GM12878 (cell line): Measurements from ENCODE around the gene GINS1. TPM values are rescaled to one million over a fixed set of nuclear protein-coding genes. Genes with fewer than 3 reads are reported as not detected.

ENCODE experiments used
- ATAC-seq: fragments of 200-7000 bp; cut with Tn5 transposase; 3 replicates; pipeline ENCODE4 v1.9.1; 2020; ENCODE audit warnings: mild to moderate bottlenecking, moderate library complexity
- BruUV-seq: library from RNA; stranded (reverse); fragments of 400-500 nt; replicated peaks from 2 replicates; lab custom pipeline; 2021; lab: Mats Ljungman, UMichigan
- CTCF ChIA-PET: fragments of 300-600 bp; sonication (Branson Sonifier 250); formaldehyde crosslinking; extraction: SDS; loops from one replicate; lab custom pipeline; 2021; ENCODE audit warnings: inconsistent platforms; lab: Yijun Ruan, JAX
- POLR2A ChIA-PET: fragments of 350-600 bp; formaldehyde crosslinking; extraction: SDS; loops from one replicate; lab custom pipeline; 2021; ENCODE audit warnings: inconsistent platforms; lab: Charles Lee
- RAD21 ChIA-PET: fragments of 300-600 bp; sonication (Branson Sonifier 250); formaldehyde crosslinking; loops from one replicate; lab custom pipeline; 2023; ENCODE audit warnings: antibody characterized with exemption; ENCODE audit not compliant: unreplicated experiment; lab: Charles Lee
- SMC1A ChIA-PET: fragments of 300-600 bp; sonication (Branson Sonifier 250); formaldehyde crosslinking; loops from one replicate; lab custom pipeline; 2023; ENCODE audit not compliant: unreplicated experiment, uncharacterized antibody; lab: Charles Lee
- DNase-seq: peaks from one replicate; pipeline ENCODE4 v3.0.0-alpha.2; 2011; ENCODE audit warnings: low read depth, low spot score
- FAIRE-seq: peaks from 3 replicates; lab custom pipeline; 2011; peaks lifted over from hg19 to GRCh38; lab: Jason Lieb, UNC
- H2AFZ ChIP-seq: 2 replicates; pipeline ENCODE4 v1.6.0; 2011; ENCODE audit warnings: low read depth, low read length, control low read depth; ENCODE audit not compliant: control insufficient read depth
- H3K27ac ChIP-seq: 2 replicates; pipeline ENCODE4 v1.5.1; 2011; ENCODE audit warnings: control low read depth; ENCODE audit not compliant: control insufficient read depth, insufficient read depth
- H3K27me3 ChIP-seq, 2 experiments: replicated peaks in 1 of 2; 2 replicates each; pipeline versions ENCODE4 v1.6.0 to v1.6.1; 2011; ENCODE audit warnings: low read length in 1 of 2; ENCODE audit not compliant: control insufficient read depth in 2 of 2, insufficient read depth in 2 of 2
- H3K36me3 ChIP-seq, 2 experiments: 2 replicates each; pipeline ENCODE4 v1.5.1; 2011; ENCODE audit warnings: low read length in 1 of 2; ENCODE audit not compliant: control insufficient read depth in 2 of 2, insufficient read depth in 2 of 2
- H3K4me1 ChIP-seq: 2 replicates; pipeline ENCODE4 v1.6.1; 2011; ENCODE audit warnings: mild to moderate bottlenecking, low read length, moderate library complexity, mixed read lengths; ENCODE audit not compliant: control insufficient read depth, insufficient read depth
- H3K4me2 ChIP-seq: 2 replicates; pipeline ENCODE4 v1.6.0; 2011; ENCODE audit warnings: control low read depth; ENCODE audit not compliant: control insufficient read depth, insufficient read depth
- H3K4me3 ChIP-seq: fragments of 200-600 bp; sonication (generic); 2 replicates; pipeline ENCODE4 v1.5.1; 2016
- H3K79me2 ChIP-seq: 2 replicates; pipeline ENCODE4 v1.6.0; 2011; ENCODE audit warnings: low read length; ENCODE audit not compliant: control insufficient read depth, insufficient read depth
- H3K9ac ChIP-seq: 2 replicates; pipeline ENCODE4 v1.8.0; 2011; ENCODE audit warnings: low read length, control low read depth, mixed read lengths; ENCODE audit not compliant: control insufficient read depth, insufficient read depth
- H3K9me3 ChIP-seq: replicated peaks from 3 replicates; pipeline ENCODE4 v1.5.1; 2011; ENCODE audit warnings: mild to moderate bottlenecking, low read length; ENCODE audit not compliant: control insufficient read depth, insufficient read depth
- H4K20me1 ChIP-seq: 2 replicates; pipeline ENCODE4 v1.6.0; 2011; ENCODE audit not compliant: control insufficient read depth, insufficient read depth
- CEBPB ChIP-seq, 2 experiments: fragments of 150-350 bp in 1 of 2; IDR thresholded peaks; 2 replicates each; pipeline ENCODE4 v1.6.1; 2012 to 2014; ENCODE audit warnings: low read depth in 2 of 2, low read length in 2 of 2, borderline replicate concordance in 1 of 2, inconsistent platforms in 1 of 2
- E2F4 ChIP-seq: IDR thresholded peaks from 2 replicates; pipeline ENCODE4 v1.6.1; 2012; ENCODE audit warnings: low read depth, low read length, improper control_type of control experiment
- EED ChIP-seq: sonication (generic); IDR thresholded peaks from 2 replicates; pipeline ENCODE4 v1.6.1; 2016; ENCODE audit warnings: antibody characterized with exemption, low read depth
- ELK1 ChIP-seq: IDR thresholded peaks from 2 replicates; pipeline ENCODE4 v1.6.1; 2012; ENCODE audit warnings: low read depth, low read length, improper control_type of control experiment
- IKZF1 ChIP-seq: fragments of 450-650 bp; conservative IDR thresholded peaks from 2 replicates; pipeline ENCODE4 v1.6.1; 2017; ENCODE audit warnings: antibody characterized with exemption, mild to moderate bottlenecking
- IRF4 ChIP-seq: IDR thresholded peaks from 2 replicates; pipeline ENCODE4 v1.6.1; 2011; ENCODE audit warnings: low read depth, low read length
- JUNB ChIP-seq: IDR thresholded peaks from 2 replicates; pipeline ENCODE4 v1.6.1; 2016; ENCODE audit warnings: antibody characterized with exemption, mild to moderate bottlenecking
- MLLT1 ChIP-seq: fragments of 450-650 bp; IDR thresholded peaks from 2 replicates; pipeline ENCODE4 v1.6.1; 2016; ENCODE audit warnings: mild to moderate bottlenecking
- NFYB ChIP-seq: IDR thresholded peaks from 2 replicates; pipeline ENCODE4 v1.6.1; 2011; ENCODE audit warnings: low read depth, mild to moderate bottlenecking, low read length, improper control_type of control experiment, moderate library complexity; ENCODE audit not compliant: insufficient read depth
- NR2C1 ChIP-seq: fragments of 450-650 bp; IDR thresholded peaks from 2 replicates; pipeline ENCODE4 v1.6.1; 2017; ENCODE audit warnings: antibody characterized with exemption, mild to moderate bottlenecking, moderate library complexity
- PBX3 ChIP-seq: IDR thresholded peaks from 2 replicates; pipeline ENCODE4 v1.6.1; 2011; ENCODE audit warnings: mild to moderate bottlenecking, low read depth, low read length, moderate library complexity; ENCODE audit not compliant: insufficient replicate concordance
- SMAD1 ChIP-seq: fragments of 450-650 bp; IDR thresholded peaks from 2 replicates; pipeline ENCODE4 v1.6.1; 2018; ENCODE audit warnings: mild to moderate bottlenecking, low read depth; ENCODE audit not compliant: partially characterized antibody
- TCF7 ChIP-seq: IDR thresholded peaks from 2 replicates; pipeline ENCODE4 v1.6.1; 2014; ENCODE audit warnings: antibody characterized with exemption, borderline replicate concordance
- USF2 ChIP-seq: IDR thresholded peaks from 2 replicates; pipeline ENCODE4 v1.6.1; 2011; ENCODE audit warnings: low read depth, low read length, improper control_type of control experiment, borderline replicate concordance
- WGBS: methylation state at CpG from one replicate; pipeline ENCODE4 v1.1.6; 2016; ENCODE audit warnings: low lambda C conversion rate; ENCODE audit not compliant: insufficient replicate concordance, insufficient coverage; ENCODE audit errors: missing lambda C conversion rate; 5-methylcytosine and 5-hydroxymethylcytosine counted together
- in situ Hi-C: fragments of 300-500 bp; cut with MboI; formaldehyde crosslinking; loops from 9 replicates; pipeline ENCODE4 v1.14.3; 2018; ENCODE audit warnings: mixed read lengths
- intact Hi-C: fragments of 100-400 bp; cut with micrococcal nuclease; formaldehyde crosslinking; loops from one replicate; pipeline ENCODE4 v1.14.2; 2022; ENCODE audit not compliant: unreplicated experiment
- polyA plus RNA-seq, 11 experiments: library from polyadenylated mRNA; depleted of rRNA in 4 of 11; unstranded in 6 of 11; stranded (reverse) in 5 of 11; fragments of >200 nt; fragmentation: Nextera tagmentation in 4 of 11; fragmentation: Illumina TruSeq in 1 of 11; extraction: Ambion mirVana in 4 of 11; extraction: Trizol in 1 of 11; gene quantifications; 1 replicate in 1 of 11; 2 replicates in 10 of 11; pipeline versions ENCODE4 v1.2.1 to v1.2.3, GENCODE V29; 2011 to 2016; ENCODE audit warnings: inconsistent platforms in 2 of 11, missing spikeins in 2 of 11, low read depth in 1 of 11
- total RNA-seq, 4 experiments: library from RNA; depleted of rRNA in 3 of 4; stranded (reverse); fragments of >200 nt in 3 of 4; fragmentation: Illumina TruSeq in 1 of 4; extraction: Trizol in 1 of 4; gene quantifications; 2 replicates each; pipeline versions ENCODE4 v1.2.1 to v1.2.3, GENCODE V29; 2013 to 2021

The GINS1 gene
- total and polyA plus RNA-seq, 10 of the 15 experiments (the other 5 are each of a cell fraction or from before 2014, with no cell fraction given), result 13.0 to 44.6 (median 30.3) TPM

- H3K9me3 ChIP-seq, result no peaks in the 10 kb centered on the region
- ATAC-seq (no peak), FAIRE-seq (no peak), DNase-seq (no peak)
- WGBS, result 53% methylated on average over 7 of the region's 7 CpGs
- RAD21 ChIA-PET, result no interaction called here
- CTCF ChIA-PET, result no interaction called here
- H3K4me1 ChIP-seq, result no peaks in the 10 kb centered on the region
- H3K36me3 ChIP-seq, result no peaks in the 10 kb centered on the region
- H2AFZ ChIP-seq, result no peak overlapping the region
- H3K27ac ChIP-seq, result no peak overlapping the region
- no peak overlapping the region for H3K4me3 ChIP-seq
- SMC1A ChIA-PET, result no interaction called here
- H3K79me2 ChIP-seq, result no peaks in the 10 kb centered on the region
- H3K9ac ChIP-seq, result no peak overlapping the region
- POLR2A ChIA-PET, result no interaction called here
- intact Hi-C loops, result no loop called here
- H4K20me1 ChIP-seq, result no peaks in the 10 kb centered on the region
- in situ Hi-C loops, result loop anchor here (10.0 kb wide), 1 partner anchor 48 kb away; no protein-coding TSS in a partner anchor
- no peak overlapping the region for H3K4me2 ChIP-seq
- no peaks in the 10 kb centered on the region; a peak in 1 of 4 replicates for H3K27me3 ChIP-seq
- no TSS peak for BruUV-seq
- TF ChIP-seq PBX3, result no peak
- TF ChIP-seq IRF4, result no peak
- no peak for TF ChIP-seq CEBPB (IDR thresholded peaks at IDR 0.05; ENCODE audit: borderline replicate concordance in 1 of 2, low read depth in 2 of 2, low read length in 2 of 2)
- no peak for TF ChIP-seq IKZF1
- no peak for TF ChIP-seq NFYB
- TF ChIP-seq JUNB, result no peak
- no peak for TF ChIP-seq USF2
- no peak for TF ChIP-seq NR2C1
- no peak for TF ChIP-seq EED
- no peak for TF ChIP-seq ELK1
- TF ChIP-seq E2F4, result no peak
- no peak for TF ChIP-seq MLLT1
- no peak for TF ChIP-seq TCF7
- TF ChIP-seq SMAD1, result no peak
Observed at GRCh38 chr20:25466846-25467245, 59.4 kb downstream of the GINS1 start.
